Esophagus muscularis mucosa (tissue), 4 donors: Measurements from ENCODE around the gene CTRB1. TPM values are rescaled to one million over a fixed set of nuclear protein-coding genes. Genes with fewer than 3 reads are reported as not detected.

ENCODE experiments used
- DNase-seq: peaks from one replicate; pipeline ENCODE4 v3.0.0-alpha.2; 2017; ENCODE audit errors: extremely low spot score
- H3K27ac ChIP-seq, 4 donors: fragments of 200-600 bp; sonication (generic); replicated peaks in 1 of 4; 1 replicate in 3 of 4; 2 replicates in 1 of 4; pipeline ENCODE4 v1.5.1; 2016 to 2019; ENCODE audit warnings: mild to moderate bottlenecking in 1 of 4
- H3K27me3 ChIP-seq, 4 donors: fragments of 200-600 bp; sonication (generic); one replicate each; pipeline versions ENCODE4 v1.5.1 to v1.6.0; 2016 to 2019
- H3K36me3 ChIP-seq, 4 donors: fragments of 200-600 bp; sonication (generic); one replicate each; pipeline ENCODE4 v1.5.1; 2016 to 2019
- H3K4me1 ChIP-seq, 4 donors: fragments of 200-600 bp; sonication (generic); one replicate each; pipeline ENCODE4 v1.5.1; 2016 to 2019
- H3K4me3 ChIP-seq, 4 donors: fragments of 200-600 bp; sonication (generic); 1 replicate in 2 of 4; 2 replicates in 2 of 4; pipeline ENCODE4 v1.5.1; 2016 to 2019; ENCODE audit warnings: mild to moderate bottlenecking in 4 of 4, moderate library complexity in 1 of 4
- H3K9me3 ChIP-seq, 4 donors: fragments of 200-600 bp; sonication (generic); 1 replicate in 3 of 4; 2 replicates in 1 of 4; pipeline ENCODE4 v1.5.1; 2016 to 2019
- EP300 ChIP-seq: sonication (generic); formaldehyde crosslinking; IDR thresholded peaks from one replicate; pipeline ENCODE4 v1.6.1; 2017; ENCODE audit warnings: antibody characterized with exemption
- POLR2A ChIP-seq: fragments of 450-650 bp; IDR thresholded peaks from one replicate; pipeline ENCODE4 v1.6.1; 2017; ENCODE audit warnings: antibody characterized with exemption, moderate library complexity, mild to moderate bottlenecking, low read depth
- POLR2AphosphoS5 ChIP-seq, 2 donors: sonication (generic); formaldehyde crosslinking; IDR thresholded peaks; one replicate each; pipeline ENCODE4 v1.6.1; 2017; ENCODE audit warnings: antibody characterized with exemption in 2 of 2
- WGBS: methylation state at CpG from one replicate; pipeline ENCODE4 v1.1.5; 2018; 5-methylcytosine and 5-hydroxymethylcytosine counted together
- intact Hi-C: fragments of 100-400 bp; cut with DNase I; formaldehyde crosslinking; loops from one replicate; pipeline ENCODE4 v1.15.1; 2023
- total RNA-seq, 4 donors: library from RNA; depleted of rRNA; stranded (reverse); fragments of >200 nt; gene quantifications; one replicate each; pipeline versions ENCODE4 v1.1.0 to v1.2.1, GENCODE V29; 2016
- TF ChIP-seq, protein P1 (sequence below), 3 experiments: fragments of 200-600 bp in 2 of 3; fragments of 450-650 bp in 1 of 3; sonication (generic) in 2 of 3; IDR thresholded peaks; one replicate each; pipeline ENCODE4 v1.5.1; 2017 to 2019; ENCODE audit warnings: antibody characterized with exemption in 3 of 3, mild to moderate bottlenecking in 2 of 3, moderate library complexity in 1 of 3

Gene CTRB1
- total RNA-seq, 4 donors from 2014 or later, result not detected

DNA sequence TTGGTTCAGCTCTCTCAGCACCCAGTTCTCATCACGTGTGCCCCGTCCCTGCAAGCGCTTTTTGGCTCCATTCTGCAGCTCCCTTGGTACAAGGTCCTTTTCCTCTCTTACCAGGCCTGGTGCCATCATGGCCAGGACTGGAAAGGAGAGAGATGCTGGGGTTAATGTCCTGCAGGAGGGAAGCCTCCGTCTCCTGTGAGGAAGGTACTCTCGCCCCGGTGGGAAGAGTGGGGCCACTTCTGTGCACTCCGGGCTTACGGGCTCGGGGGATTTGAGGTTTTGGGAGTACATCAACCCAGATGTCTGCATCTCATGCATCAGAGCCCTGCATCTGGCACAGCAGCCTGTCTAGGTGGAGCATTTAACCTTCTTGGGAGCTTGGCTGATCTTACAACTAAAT, 22.0 kb upstream of the CTRB1 start:
- no peak overlapping the region for H3K27ac ChIP-seq
- intact Hi-C loops, result loop anchor here (5.0 kb wide), 2 partner anchors 50 to 205 kb away; partner anchors contain the start of gene ZFP1
- H3K27me3 ChIP-seq, result peaks cover 0 to 21% (median 2%) of the 10 kb centered on the region in 4 donors
- H3K9me3 ChIP-seq, result no peaks in the 10 kb centered on the region
- TF ChIP-seq POLR2AphosphoS5 (IDR thresholded peaks at IDR 0.05) (no peak), EP300 (no peak), POLR2A (no peak)
- TF ChIP-seq, protein P1, sequence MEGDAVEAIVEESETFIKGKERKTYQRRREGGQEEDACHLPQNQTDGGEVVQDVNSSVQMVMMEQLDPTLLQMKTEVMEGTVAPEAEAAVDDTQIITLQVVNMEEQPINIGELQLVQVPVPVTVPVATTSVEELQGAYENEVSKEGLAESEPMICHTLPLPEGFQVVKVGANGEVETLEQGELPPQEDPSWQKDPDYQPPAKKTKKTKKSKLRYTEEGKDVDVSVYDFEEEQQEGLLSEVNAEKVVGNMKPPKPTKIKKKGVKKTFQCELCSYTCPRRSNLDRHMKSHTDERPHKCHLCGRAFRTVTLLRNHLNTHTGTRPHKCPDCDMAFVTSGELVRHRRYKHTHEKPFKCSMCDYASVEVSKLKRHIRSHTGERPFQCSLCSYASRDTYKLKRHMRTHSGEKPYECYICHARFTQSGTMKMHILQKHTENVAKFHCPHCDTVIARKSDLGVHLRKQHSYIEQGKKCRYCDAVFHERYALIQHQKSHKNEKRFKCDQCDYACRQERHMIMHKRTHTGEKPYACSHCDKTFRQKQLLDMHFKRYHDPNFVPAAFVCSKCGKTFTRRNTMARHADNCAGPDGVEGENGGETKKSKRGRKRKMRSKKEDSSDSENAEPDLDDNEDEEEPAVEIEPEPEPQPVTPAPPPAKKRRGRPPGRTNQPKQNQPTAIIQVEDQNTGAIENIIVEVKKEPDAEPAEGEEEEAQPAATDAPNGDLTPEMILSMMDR (IDR thresholded peaks at IDR 0.05), result no peak
- H3K4me1 ChIP-seq, result peaks cover 14 to 24% (median 19%) of the 10 kb centered on the region in 4 donors
- WGBS, result 72% methylated on average over 9 of the region's 9 CpGs
- no peak overlapping the region for H3K4me3 ChIP-seq
- no peak for DNase-seq
- H3K36me3 ChIP-seq, result no peaks in the 10 kb centered on the region

DNA sequence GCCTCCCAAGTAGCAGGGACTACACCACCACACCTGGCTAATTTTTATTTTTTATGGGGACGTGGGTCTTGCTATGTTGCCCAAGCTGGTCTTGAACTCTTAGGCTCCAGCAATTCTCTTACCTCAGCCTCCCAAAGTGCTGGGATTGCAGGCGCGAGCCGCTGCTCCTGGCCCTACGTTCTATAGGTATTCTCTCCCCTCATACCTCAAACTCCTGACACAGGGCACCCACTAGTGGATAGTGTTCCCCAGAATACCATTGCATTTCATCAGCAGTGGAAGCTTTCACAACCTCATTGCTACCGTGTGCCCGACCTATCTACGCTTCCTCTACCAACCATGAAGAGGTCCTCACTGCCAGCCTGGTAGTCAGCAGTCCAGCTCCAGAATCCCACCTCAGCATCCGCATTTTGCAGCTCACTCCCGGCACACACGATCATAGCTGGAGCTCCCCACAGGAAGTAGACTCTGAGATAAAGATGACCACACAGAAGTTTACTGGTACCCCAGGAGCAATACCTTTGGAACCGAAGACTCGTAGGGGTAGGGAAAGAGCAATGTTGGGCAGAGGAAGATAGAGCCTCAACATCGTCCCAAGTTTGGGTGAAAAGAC, 21.2 kb upstream of the CTRB1 start:
- Histone ChIP-seq H3K27me3 (peaks cover 0 to 21% (median 2%) of the 10 kb centered on the region in 4 donors), H3K36me3 (no peaks in the 10 kb centered on the region), H3K4me1 (peaks cover 14 to 24% (median 19%) of the 10 kb centered on the region in 4 donors), H3K9me3 (no peaks in the 10 kb centered on the region), H3K27ac (no peak overlapping the region), H3K4me3 (no peak overlapping the region)
- TF ChIP-seq POLR2A (no peak), EP300 (no peak), POLR2AphosphoS5 (IDR thresholded peaks at IDR 0.05) (no peak)
- TF ChIP-seq, protein P1 (IDR thresholded peaks at IDR 0.05), result no peak
- WGBS, result 65% methylated on average over 14 of the region's 14 CpGs
- intact Hi-C loops, result loop anchor here (5.0 kb wide), 2 partner anchors 50 to 205 kb away; partner anchors contain the start of gene ZFP1
- no peak for DNase-seq

DNA sequence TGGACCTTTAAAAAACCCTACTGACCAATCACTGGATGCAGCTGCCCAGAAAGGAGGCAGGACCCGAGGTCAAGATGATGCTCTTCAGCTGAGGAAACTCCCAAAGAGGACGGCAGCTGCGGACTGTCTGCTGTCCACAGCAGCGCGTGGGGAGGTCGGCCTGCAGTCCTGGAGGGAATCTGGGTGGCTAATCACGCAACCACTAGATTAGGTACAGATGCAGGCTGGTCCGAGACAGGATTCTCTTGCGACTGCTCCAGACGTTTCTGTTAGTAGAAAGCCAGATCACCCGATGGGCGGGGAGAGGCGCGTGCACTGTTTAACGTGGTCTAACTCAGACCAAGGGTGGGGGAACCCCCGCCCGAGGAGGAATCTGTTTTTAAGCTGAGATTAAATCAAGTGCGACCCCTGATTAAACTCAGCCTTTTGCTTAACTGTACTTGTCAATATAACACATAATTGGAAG, 20.6 kb upstream of the CTRB1 start:
- Histone ChIP-seq H3K9me3 (no peaks in the 10 kb centered on the region), H3K36me3 (no peaks in the 10 kb centered on the region), H3K27me3 (peaks cover 0 to 21% (median 2%) of the 10 kb centered on the region in 4 donors), H3K4me3 (no peak overlapping the region), H3K27ac (no peak overlapping the region), H3K4me1 (peaks cover 14 to 24% (median 19%) of the 10 kb centered on the region in 4 donors)
- intact Hi-C loops, result loop anchor here (5.0 kb wide), 2 partner anchors 51 to 204 kb away; partner anchors contain the start of gene ZFP1
- TF ChIP-seq EP300, result no peak
- TF ChIP-seq POLR2AphosphoS5 (IDR thresholded peaks at IDR 0.05), result no peak
- no peak for TF ChIP-seq POLR2A
- TF ChIP-seq, protein P1 (IDR thresholded peaks at IDR 0.05), result no peak
- DNase-seq, result no peak
- WGBS, result 38% methylated on average over 6 of the region's 18 CpGs

DNA sequence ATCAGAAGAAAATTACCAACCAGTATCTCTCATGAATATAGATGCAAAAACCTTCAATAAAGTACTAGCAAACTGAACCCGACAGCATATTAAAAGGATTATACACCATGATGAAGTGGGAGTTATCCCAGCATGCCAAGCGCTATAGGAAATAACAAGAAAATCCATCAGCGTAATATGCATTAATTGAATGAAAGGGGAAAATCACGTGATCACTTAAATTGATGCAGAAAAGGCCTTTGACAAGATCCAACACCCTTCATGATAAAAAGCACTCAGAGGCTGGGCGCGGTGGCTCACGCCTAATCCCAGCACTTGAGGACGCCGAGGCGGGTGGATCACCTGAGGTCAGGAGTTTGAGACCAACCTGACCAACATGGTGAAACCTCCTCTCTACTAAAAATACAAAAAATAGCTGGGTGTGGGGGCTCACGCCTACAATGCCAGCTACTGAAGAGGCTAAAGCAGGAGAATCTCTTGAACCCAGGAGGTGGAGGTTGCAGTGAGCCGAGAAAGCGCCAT, 16.7 kb upstream of the CTRB1 start:
- no peak for TF ChIP-seq POLR2A
- TF ChIP-seq POLR2AphosphoS5 (IDR thresholded peaks at IDR 0.05), result no peak
- TF ChIP-seq EP300, result no peak
- TF ChIP-seq, protein P1 (IDR thresholded peaks at IDR 0.05), result no peak
- Histone ChIP-seq H3K4me1 (peaks cover 14 to 24% (median 19%) of the 10 kb centered on the region in 4 donors), H3K4me3 (no peak overlapping the region), H3K9me3 (no peaks in the 10 kb centered on the region), H3K27ac (no peak overlapping the region), H3K27me3 (peaks cover 0 to 25% (median 4%) of the 10 kb centered on the region in 4 donors), H3K36me3 (no peaks in the 10 kb centered on the region)
- DNase-seq, result no peak
- intact Hi-C loops, result no loop called here
- WGBS, result 94% methylated on average over 13 of the region's 13 CpGs
